Naive thymus-derived CD4-positive, alpha-beta T cell (primary cell): ENCODE measurements around the gene SS18. TPM values are rescaled to one million over a fixed set of nuclear protein-coding genes. Genes with fewer than 3 reads are reported as not detected.
A peak's percentile ranks its signal among the peaks of the same experiment; 100 is the strongest.

Experiments
- ATAC-seq: fragments of 150-1000 bp; cut with Tn5 transposase; 2 replicates; pipeline ENCODE4 v1.10.0; 2021; ENCODE audit warnings: mild to moderate bottlenecking, moderate library complexity
- CTCF ChIA-PET: fragments of 350-600 bp; sonication (Branson Sonifier 250); formaldehyde crosslinking; loops from one replicate; lab custom pipeline; 2021; ENCODE audit warnings: antibody characterized with exemption; lab: Charles Lee
- POLR2A ChIA-PET: fragments of 350-600 bp; sonication (Branson Sonifier 250); formaldehyde crosslinking; loops from one replicate; lab custom pipeline; 2021; ENCODE audit warnings: antibody characterized with exemption, inconsistent platforms; lab: Charles Lee
- DNase-seq, 9 donors: peaks; one replicate each; pipeline versions ENCODE4 v3.0.0 to v3.0.0-alpha.2; 2020 to 2022; ENCODE audit warnings: mixed read lengths in 1 of 9
- H3K27ac ChIP-seq: one replicate; pipeline ENCODE4 v1.7.0; 2013; ENCODE audit warnings: mild to moderate bottlenecking, low read depth, low read length, moderate library complexity
- H3K27me3 ChIP-seq, 2 donors: one replicate each; pipeline ENCODE4 v1.7.0; 2013; ENCODE audit warnings: low read length in 2 of 2, mild to moderate bottlenecking in 2 of 2, moderate library complexity in 2 of 2; ENCODE audit not compliant: control insufficient read depth in 2 of 2, insufficient read depth in 2 of 2
- H3K36me3 ChIP-seq, 3 experiments: 1 replicate in 2 of 3; 2 replicates in 1 of 3; pipeline ENCODE4 v1.7.0; 2013; ENCODE audit warnings: low read length in 3 of 3, mild to moderate bottlenecking in 3 of 3, moderate library complexity in 1 of 3; ENCODE audit not compliant: insufficient read depth in 3 of 3, control insufficient read depth in 2 of 3
- H3K4me1 ChIP-seq, 2 donors: one replicate each; pipeline ENCODE4 v1.7.0; 2013; ENCODE audit warnings: low read length in 2 of 2, mild to moderate bottlenecking in 2 of 2, moderate library complexity in 1 of 2; ENCODE audit not compliant: control insufficient read depth in 2 of 2, insufficient read depth in 2 of 2
- H3K4me3 ChIP-seq: 2 replicates; pipeline ENCODE4 v1.7.0; 2013; ENCODE audit warnings: mild to moderate bottlenecking, low read length
- H3K9me3 ChIP-seq, 3 experiments: 1 replicate in 2 of 3; 2 replicates in 1 of 3; pipeline ENCODE4 v1.7.0; 2013; ENCODE audit warnings: low read length in 3 of 3; ENCODE audit not compliant: control insufficient read depth in 2 of 3
- H3K27ac Mint-ChIP-seq, 9 donors: one replicate each; pipeline ENCODE4 v1.8.0; 2020 to 2022; ENCODE audit warnings: mixed read lengths in 9 of 9, mild to moderate bottlenecking in 8 of 9, moderate library complexity in 5 of 9, inconsistent platforms in 2 of 9
- H3K27me3 Mint-ChIP-seq, 5 donors: one replicate each; pipeline ENCODE4 v1.8.0; 2021 to 2022; ENCODE audit warnings: mixed read lengths in 5 of 5, mild to moderate bottlenecking in 1 of 5
- H3K36me3 Mint-ChIP-seq, 5 donors: one replicate each; pipeline ENCODE4 v1.8.0; 2020 to 2022; ENCODE audit warnings: mixed read lengths in 5 of 5, mild to moderate bottlenecking in 3 of 5, inconsistent platforms in 1 of 5
- H3K4me1 Mint-ChIP-seq, 7 donors: one replicate each; pipeline ENCODE4 v1.8.0; 2020 to 2022; ENCODE audit warnings: mixed read lengths in 7 of 7, mild to moderate bottlenecking in 3 of 7, inconsistent platforms in 1 of 7
- H3K4me3 Mint-ChIP-seq, 10 donors: one replicate each; pipeline ENCODE4 v1.8.0; 2020 to 2022; ENCODE audit warnings: mild to moderate bottlenecking in 10 of 10, mixed read lengths in 10 of 10, moderate library complexity in 6 of 10, inconsistent platforms in 2 of 10
- H3K9me3 Mint-ChIP-seq, 11 donors: one replicate each; pipeline ENCODE4 v1.8.0; 2020 to 2022; ENCODE audit warnings: mixed read lengths in 11 of 11, mild to moderate bottlenecking in 4 of 11, inconsistent platforms in 1 of 11, moderate library complexity in 1 of 11
- intact Hi-C, 2 donors: fragments of 100-400 bp; cut with micrococcal nuclease; formaldehyde crosslinking; loops; one replicate each; pipeline ENCODE4 v1.15.1; 2023
- polyA plus RNA-seq, 2 donors: library from polyadenylated mRNA; unstranded; fragments of 300-500 nt; fragmentation: Illumina TruSeq; gene quantifications; one replicate each; pipeline ENCODE4 v1.2.3, GENCODE V29; 2021
- total RNA-seq, 6 experiments: library from RNA in 5 of 6; stranded (reverse) in 5 of 6; gene quantifications; 1 replicate in 5 of 6; 2 replicates in 1 of 6; pipeline ENCODE4 v1.2.3 and lab custom pipeline; 2021 to 2026

The SS18 gene
- total and polyA plus RNA-seq, 7 experiments from 2014 or later, result 33.5 to 85.8 (median 53.6) TPM

DNA sequence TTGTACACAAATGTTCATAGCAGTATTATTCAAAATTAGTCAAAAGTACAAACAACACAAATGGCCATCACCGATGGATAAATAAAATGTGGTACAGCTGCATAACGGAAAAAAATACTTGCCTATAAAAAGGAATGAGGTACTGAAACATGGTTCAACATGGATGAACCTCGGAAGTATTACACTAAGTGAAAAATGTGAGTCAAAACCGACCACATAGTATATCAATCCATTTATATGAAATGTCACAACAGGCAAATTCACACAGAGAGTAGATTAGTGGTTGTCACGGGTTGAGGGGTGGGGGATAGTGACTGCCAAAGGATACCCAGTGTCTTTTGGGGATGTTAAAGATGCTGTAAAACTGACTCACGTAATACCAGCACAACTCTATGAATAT lies 3.5 kb downstream of the SS18 start:
- CTCF ChIA-PET, result no interaction called here

DNA sequence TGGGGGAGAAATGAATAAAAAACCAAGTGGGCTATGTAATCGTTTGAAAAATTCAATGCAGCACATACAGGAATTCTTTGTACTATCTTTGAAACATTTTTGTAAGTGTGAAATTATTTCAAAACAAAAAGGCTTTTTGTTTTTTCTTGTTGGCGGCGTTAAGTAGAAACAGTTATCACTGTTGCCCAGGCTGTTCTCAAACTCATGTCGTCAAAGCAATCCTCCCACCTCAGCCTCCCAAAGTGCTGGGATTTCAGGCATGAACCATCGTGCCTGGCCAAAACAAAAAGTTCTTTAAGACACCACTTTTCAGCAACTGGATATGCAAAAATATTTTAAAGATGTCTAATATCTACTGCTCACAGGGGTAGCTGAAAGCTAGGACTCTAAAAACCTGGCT lies 5.4 kb downstream of the SS18 start:
- Histone ChIP-seq H3K9me3 (no peaks in the 10 kb centered on the region), H3K4me3 (no peak overlapping the region), H3K4me1 (peaks cover 9 to 13% of the 10 kb centered on the region in 2 donors), H3K36me3 (peaks cover 0 to 3% (median 0%) of the 10 kb centered on the region in 3 experiments), H3K27me3 (no peaks in the 10 kb centered on the region), H3K27ac (no peak overlapping the region)
- POLR2A ChIA-PET, result no interaction called here
- intact Hi-C loops, result loop anchor here in 1 of 2 donors (5.0 kb wide), 1 partner anchor 33 kb away; no protein-coding TSS in a partner anchor
- CTCF ChIA-PET, result no interaction called here
- no peak for DNase-seq
- H3K36me3 Mint-ChIP-seq, result peaks cover 3 to 35% (median 18%) of the 10 kb centered on the region in 5 donors
- H3K27me3 Mint-ChIP-seq, result no peaks in the 10 kb centered on the region
- H3K27ac Mint-ChIP-seq, result no peak overlapping the region
- peaks cover 0 to 2% (median 0%) of the 10 kb centered on the region in 11 donors for H3K9me3 Mint-ChIP-seq
- ATAC-seq, result no peak
- H3K4me3 Mint-ChIP-seq, result peak overlapping the region in 1 of 10 donors; percentile 6
- H3K4me1 Mint-ChIP-seq, result peaks cover 22 to 70% (median 65%) of the 10 kb centered on the region in 7 donors

More for the DNA sequence above, 3.5 kb downstream of the SS18 start:
- H3K36me3 ChIP-seq, result peaks cover 0 to 7% (median 0%) of the 10 kb centered on the region in 3 experiments
- ATAC-seq (no peak), DNase-seq (no peak)
- Mint-ChIP-seq H3K36me3 (peaks cover 3 to 27% (median 13%) of the 10 kb centered on the region in 5 donors), H3K4me1 (peaks cover 25 to 68% (median 60%) of the 10 kb centered on the region in 7 donors), H3K27ac (peak overlapping the region in 2 of 9 donors; percentile 6 to 20), H3K9me3 (peaks cover 0 to 2% (median 0%) of the 10 kb centered on the region in 11 donors), H3K4me3 (peak overlapping the region in 3 of 10 donors; percentile 18 to 97 (median 30)), H3K27me3 (no peaks in the 10 kb centered on the region)
- peaks cover 9 to 13% of the 10 kb centered on the region in 2 donors for H3K4me1 ChIP-seq
- no peaks in the 10 kb centered on the region for H3K9me3 ChIP-seq
- H3K27ac ChIP-seq, result no peak overlapping the region
- POLR2A ChIA-PET, result interaction anchor here (1.1 kb wide), 1 partner anchor 139 kb away, joined by 3 read pairs; no protein-coding TSS in a partner anchor
- H3K27me3 ChIP-seq, result no peaks in the 10 kb centered on the region
- intact Hi-C loops, result loop anchor here in 1 of 2 donors (2.0 to 5.0 kb wide), 2 partner anchors 16 to 35 kb away; no protein-coding TSS in a partner anchor
- no peak overlapping the region for H3K4me3 ChIP-seq

DNA sequence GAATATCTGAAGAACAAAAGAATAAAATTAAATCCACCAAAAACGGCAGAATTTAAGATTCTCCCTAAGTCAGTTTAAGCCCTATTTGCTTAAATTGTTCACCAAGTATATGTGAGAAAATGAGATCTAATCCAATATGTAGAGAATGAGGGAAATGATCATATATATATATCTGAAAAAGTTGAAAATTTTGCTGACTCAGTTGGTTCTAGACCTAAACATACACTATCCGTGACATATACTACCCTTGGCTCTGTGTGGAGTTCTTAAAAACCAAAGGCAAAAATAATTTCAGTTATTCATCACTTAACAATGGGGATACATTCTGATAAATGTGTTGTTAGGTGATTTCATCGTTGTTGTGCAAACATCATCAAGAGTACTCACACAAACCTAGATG lies 7.3 kb downstream of the SS18 start:
- H3K27me3 Mint-ChIP-seq, result no peaks in the 10 kb centered on the region
- H3K9me3 Mint-ChIP-seq, result no peaks in the 10 kb centered on the region
- no peak overlapping the region for H3K4me3 ChIP-seq
- no peak for DNase-seq
- no peak overlapping the region for H3K4me3 Mint-ChIP-seq
- peaks cover 0 to 3% of the 10 kb centered on the region in 2 donors for H3K4me1 ChIP-seq
- no peaks in the 10 kb centered on the region for H3K9me3 ChIP-seq
- ChIA-PET POLR2A (no interaction called here), CTCF (no interaction called here)
- intact Hi-C loops, result no loop called here
- H3K36me3 ChIP-seq, result peaks cover 0 to 11% (median 0%) of the 10 kb centered on the region in 3 experiments
- ATAC-seq, result no peak
- peaks cover 11 to 67% (median 59%) of the 10 kb centered on the region in 7 donors for H3K4me1 Mint-ChIP-seq
- no peak overlapping the region for H3K27ac ChIP-seq
- no peaks in the 10 kb centered on the region for H3K27me3 ChIP-seq
- H3K27ac Mint-ChIP-seq, result no peak overlapping the region
- H3K36me3 Mint-ChIP-seq, result peaks cover 3 to 40% (median 23%) of the 10 kb centered on the region in 5 donors

DNA sequence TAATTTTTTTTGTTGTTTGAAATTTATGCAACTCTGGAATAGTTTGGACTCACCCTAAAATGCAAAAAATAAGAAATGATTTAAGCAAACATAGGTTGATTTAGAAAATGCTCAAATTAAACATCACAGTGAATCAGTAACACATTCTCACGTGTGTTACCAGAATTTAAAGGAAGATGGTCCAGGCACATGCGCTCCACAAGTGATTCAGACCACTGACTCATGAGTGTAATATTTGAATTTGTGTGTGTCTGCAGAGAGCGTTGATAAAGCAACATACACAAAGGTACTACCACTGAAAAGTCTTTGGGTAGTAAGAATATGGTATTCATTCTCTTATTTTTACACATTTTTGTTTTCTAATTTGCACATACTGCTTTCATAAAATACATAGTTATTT lies 7.9 kb downstream of the SS18 start:
- POLR2A ChIA-PET, result interaction anchor here (0.5 to 0.6 kb wide), 2 partner anchors 10 to 264 kb away, joined by 3 to 4 read pairs; no protein-coding TSS in a partner anchor
- Histone ChIP-seq H3K4me3 (no peak overlapping the region), H3K36me3 (peaks cover 0 to 13% (median 0%) of the 10 kb centered on the region in 3 experiments), H3K27ac (no peak overlapping the region), H3K27me3 (no peaks in the 10 kb centered on the region), H3K9me3 (no peaks in the 10 kb centered on the region), H3K4me1 (no peaks in the 10 kb centered on the region)
- H3K9me3 Mint-ChIP-seq, result no peaks in the 10 kb centered on the region
- H3K4me3 Mint-ChIP-seq, result no peak overlapping the region
- intact Hi-C loops, result no loop called here
- CTCF ChIA-PET, result interaction anchor here (1.0 kb wide), 1 partner anchor 21 kb away, joined by 3 read pairs; no protein-coding TSS in a partner anchor
- DNase-seq (no peak), ATAC-seq (no peak)
- H3K36me3 Mint-ChIP-seq, result peaks cover 3 to 47% (median 28%) of the 10 kb centered on the region in 5 donors
- H3K4me1 Mint-ChIP-seq, result peaks cover 12 to 67% (median 55%) of the 10 kb centered on the region in 7 donors
- H3K27me3 Mint-ChIP-seq, result no peaks in the 10 kb centered on the region
- H3K27ac Mint-ChIP-seq, result no peak overlapping the region

DNA sequence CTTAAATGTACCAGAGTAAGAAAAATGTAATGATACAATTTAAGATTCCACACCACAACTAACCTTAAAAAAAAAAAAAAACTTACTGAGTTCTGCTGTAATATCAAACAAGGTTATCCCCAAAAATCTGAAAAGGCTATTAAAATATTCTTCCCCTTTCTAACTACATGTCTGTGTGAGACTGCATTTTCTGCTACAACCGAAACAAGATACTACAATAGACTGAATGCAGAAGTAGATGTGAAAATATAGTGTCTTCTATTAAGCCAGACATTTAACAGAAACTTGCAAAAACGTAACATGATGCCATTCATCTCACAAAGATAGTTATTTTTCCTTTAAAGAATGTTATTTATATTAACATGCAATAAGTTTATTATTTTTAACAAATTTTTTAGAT lies 16.2 kb downstream of the SS18 start:
- no peak overlapping the region for H3K27ac ChIP-seq
- H3K27ac Mint-ChIP-seq, result no peak overlapping the region
- ATAC-seq, result no peak

DNA sequence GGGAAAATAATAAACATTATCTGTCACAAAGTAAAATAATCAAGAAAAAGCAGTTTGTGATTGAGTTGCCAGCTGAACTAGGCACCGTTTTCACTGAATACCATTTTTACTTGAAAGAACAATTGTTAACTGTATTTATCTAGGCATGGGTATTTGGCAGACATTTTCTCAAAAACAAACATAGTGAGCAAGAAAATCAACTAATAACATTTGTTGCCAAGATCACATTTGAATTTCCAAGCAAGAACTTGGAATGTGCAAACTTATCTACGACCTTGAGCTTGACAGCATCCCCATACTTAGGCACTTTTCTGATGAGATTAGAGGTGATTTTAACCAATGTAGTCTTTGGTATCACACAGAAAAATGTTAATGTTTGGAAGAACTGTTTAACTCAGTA lies 16.7 kb downstream of the SS18 start:
- Histone ChIP-seq H3K4me3 (no peak overlapping the region), H3K27ac (no peak overlapping the region), H3K27me3 (no peaks in the 10 kb centered on the region), H3K9me3 (peaks cover 0 to 7% (median 7%) of the 10 kb centered on the region in 3 experiments), H3K36me3 (peaks cover 9 to 26% (median 10%) of the 10 kb centered on the region in 3 experiments), H3K4me1 (no peaks in the 10 kb centered on the region)
- DNase-seq (no peak), ATAC-seq (no peak)
- intact Hi-C loops, result no loop called here
- Mint-ChIP-seq H3K27me3 (no peaks in the 10 kb centered on the region), H3K4me1 (peaks cover 14 to 64% (median 40%) of the 10 kb centered on the region in 7 donors), H3K9me3 (peaks cover 0 to 16% (median 9%) of the 10 kb centered on the region in 11 donors), H3K4me3 (no peak overlapping the region), H3K27ac (no peak overlapping the region), H3K36me3 (peaks cover 17 to 78% (median 59%) of the 10 kb centered on the region in 5 donors)
- ChIA-PET CTCF (no interaction called here), POLR2A (no interaction called here)

More for the DNA sequence above, 16.2 kb downstream of the SS18 start:
- no peaks in the 10 kb centered on the region for H3K4me1 ChIP-seq
- H3K27me3 Mint-ChIP-seq, result no peaks in the 10 kb centered on the region
- H3K9me3 ChIP-seq, result peaks cover 0 to 7% (median 7%) of the 10 kb centered on the region in 3 experiments
- no peak for DNase-seq
- peaks cover 14 to 63% (median 44%) of the 10 kb centered on the region in 7 donors for H3K4me1 Mint-ChIP-seq
- CTCF ChIA-PET, result no interaction called here
- intact Hi-C loops, result no loop called here
- no peak overlapping the region for H3K4me3 Mint-ChIP-seq
- H3K4me3 ChIP-seq, result no peak overlapping the region
- POLR2A ChIA-PET, result no interaction called here
- peaks cover 9 to 26% (median 10%) of the 10 kb centered on the region in 3 experiments for H3K36me3 ChIP-seq
- H3K9me3 Mint-ChIP-seq, result peaks cover 0 to 16% (median 9%) of the 10 kb centered on the region in 11 donors
- H3K36me3 Mint-ChIP-seq, result peaks cover 17 to 79% (median 55%) of the 10 kb centered on the region in 5 donors
- no peaks in the 10 kb centered on the region for H3K27me3 ChIP-seq
